Hematopoietic multipotent progenitor cell treated with erythropoietin and hydrocortisone succinate and interleukin-3 and kit ligand, for 4 days (in vitro differentiated cells): ENCODE data around the gene SNX9.

Experiments
- DNase-seq: peaks from one replicate; pipeline ENCODE4 v3.0.0-alpha.2; 2015

SNX9 gene

DNA sequence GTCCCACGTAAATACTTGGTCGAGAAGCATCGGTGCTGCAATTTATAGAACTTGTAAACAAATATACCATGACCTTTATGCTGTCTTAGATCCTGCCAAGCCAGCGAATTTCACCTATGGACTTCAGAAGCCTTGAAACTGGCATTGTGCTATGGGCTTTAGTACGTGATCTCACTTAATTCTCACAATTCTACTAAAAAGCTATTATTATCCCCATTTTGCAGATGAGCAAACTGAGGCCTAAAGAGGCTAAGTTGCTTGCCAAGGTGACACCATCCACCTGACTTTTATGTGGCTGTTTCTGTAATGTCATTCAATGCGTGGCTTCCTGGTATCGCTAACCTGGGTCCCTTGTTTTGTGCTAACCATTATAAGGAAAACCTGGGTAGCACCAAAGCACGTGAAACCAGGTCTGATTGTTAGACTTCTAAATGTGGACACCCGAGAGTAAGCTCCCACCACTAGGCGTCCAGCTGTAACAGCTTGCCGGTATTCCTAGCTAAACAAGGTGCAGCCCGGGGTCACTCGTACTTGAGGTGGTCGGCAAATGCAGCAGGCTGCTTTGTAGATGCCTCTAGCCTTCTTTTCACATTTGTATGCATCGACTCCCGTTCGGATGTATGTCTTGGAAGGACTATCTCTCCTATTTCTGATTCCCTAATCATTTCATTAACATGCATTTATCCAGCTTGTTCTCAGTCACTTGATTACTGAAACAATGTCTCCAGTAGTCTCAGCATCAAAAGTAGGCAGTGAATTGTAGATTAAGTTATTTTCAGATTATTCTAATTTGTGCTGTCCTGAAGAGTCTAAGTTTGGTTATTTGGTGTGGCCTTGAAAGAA lies 159.7 kb downstream of the SNX9 start:
- DNase-seq, result no peak

DNA sequence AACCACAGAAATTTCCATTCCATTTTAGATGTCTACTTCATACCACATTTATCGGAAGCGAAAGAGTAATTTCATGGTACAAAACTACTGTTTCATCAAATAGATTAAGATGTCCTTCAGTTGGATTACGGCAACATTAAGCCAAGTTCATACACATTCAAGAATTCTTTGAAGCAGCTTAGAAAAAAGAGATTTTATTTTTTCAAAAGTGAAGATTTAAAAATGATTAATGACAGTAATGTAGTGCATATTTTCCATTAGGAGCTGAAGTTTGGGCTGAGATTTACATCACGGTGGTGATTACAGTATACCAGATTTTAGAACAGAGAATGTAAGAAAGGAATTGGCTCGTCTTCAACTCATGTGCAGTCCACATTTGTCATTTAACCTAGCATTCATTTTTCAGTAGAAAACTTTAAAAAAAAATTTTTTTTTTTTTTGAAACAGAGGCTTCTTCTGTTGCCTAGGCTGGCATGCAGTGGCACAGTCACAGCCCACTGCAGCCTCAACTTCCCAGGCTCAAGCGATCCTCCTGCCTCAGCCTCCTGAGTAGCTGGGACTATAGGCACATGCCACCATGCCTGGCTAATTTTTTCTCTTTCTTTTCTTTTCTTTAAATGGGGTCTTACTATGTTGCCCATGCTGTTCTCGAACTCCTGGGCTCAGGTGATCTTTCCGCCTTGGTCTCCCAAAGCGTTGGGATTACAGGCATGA lies 160.5 kb downstream of the SNX9 start:
- no peak for DNase-seq

DNA sequence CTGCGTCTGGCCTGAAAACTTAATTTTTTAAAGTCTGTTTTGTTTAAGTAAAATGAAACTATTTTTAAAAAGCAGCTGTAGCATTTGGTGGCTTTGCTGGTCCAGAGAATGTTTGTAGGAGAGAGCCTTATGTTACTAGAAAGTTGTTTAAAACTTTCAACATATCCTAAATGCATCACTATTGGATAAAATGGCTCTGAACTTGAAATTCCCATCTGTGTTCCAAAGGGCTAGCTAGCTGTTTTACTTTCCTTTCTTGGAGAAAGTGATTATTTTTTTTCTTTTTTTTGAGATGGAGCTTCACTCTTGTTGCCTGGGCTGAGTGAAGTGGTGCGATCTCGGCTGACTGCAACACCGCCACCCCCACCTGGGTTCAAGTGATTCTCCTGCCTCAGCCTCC lies 161.1 kb downstream of the SNX9 start:
- no peak for DNase-seq

DNA sequence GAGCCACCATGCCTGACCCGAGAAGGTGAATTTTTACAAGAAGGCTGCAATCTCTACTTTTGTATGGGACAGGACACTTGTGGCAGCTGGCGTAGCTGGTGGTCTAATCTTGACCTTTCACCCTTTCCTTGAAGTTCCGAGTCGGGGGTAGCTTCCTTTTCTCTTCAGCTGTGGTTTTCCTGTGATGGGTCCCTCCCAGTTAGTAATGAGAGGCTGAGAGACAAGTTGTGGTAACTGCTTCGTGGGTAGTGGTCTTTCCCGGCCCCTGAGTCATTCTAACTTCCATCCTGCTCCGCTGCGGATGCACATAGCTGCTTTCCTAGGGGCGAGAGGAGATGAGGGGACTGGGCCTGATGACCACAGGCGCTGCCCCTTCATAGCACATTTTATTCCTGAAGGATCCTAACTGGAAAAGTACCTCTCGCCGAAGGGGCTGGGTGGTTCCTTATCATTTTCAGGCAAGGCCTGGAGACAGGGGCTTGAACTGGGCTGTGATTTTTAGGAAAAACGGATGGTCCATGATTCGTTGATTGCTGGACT lies 161.7 kb downstream of the SNX9 start:
- peak; percentile 54 for DNase-seq

DNA sequence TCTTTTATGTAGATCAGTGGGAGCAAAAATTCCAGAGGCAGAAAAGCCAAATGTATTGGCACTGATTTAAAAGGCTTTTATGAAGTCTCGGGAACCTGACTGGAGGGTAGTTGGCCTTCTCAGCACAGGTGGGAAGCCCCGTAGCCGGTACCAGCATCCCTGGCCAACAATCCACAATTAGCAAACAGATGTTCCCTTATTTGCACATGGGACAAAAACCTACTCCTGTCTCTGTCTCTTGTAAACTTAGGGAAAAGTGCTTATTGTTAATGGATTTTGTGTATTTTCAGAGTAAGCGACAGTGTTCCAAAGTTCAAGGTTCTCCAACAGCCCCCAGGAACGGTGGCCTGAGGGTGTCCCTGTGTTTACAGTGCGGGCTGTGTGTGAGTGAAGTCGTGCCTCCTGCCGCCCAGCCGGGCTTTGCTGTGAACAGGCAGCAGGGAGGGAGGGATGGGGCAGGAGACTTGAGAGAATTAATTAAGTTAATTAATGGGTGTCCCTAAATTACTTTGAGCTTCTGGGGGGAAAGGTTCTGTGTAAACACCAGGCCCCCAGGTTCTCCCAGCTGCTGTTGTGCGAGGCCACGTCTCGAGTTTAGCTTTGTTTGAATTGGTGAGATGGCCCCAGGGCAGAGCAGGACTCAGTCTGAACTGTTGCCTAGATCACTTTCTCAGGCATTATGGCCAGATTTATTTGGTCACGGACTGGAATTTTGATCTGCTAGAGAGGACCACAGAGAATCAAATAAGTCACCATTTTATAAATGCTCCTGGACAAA lies 162.5 kb downstream of the SNX9 start:
- DNase-seq, result no peak

DNA sequence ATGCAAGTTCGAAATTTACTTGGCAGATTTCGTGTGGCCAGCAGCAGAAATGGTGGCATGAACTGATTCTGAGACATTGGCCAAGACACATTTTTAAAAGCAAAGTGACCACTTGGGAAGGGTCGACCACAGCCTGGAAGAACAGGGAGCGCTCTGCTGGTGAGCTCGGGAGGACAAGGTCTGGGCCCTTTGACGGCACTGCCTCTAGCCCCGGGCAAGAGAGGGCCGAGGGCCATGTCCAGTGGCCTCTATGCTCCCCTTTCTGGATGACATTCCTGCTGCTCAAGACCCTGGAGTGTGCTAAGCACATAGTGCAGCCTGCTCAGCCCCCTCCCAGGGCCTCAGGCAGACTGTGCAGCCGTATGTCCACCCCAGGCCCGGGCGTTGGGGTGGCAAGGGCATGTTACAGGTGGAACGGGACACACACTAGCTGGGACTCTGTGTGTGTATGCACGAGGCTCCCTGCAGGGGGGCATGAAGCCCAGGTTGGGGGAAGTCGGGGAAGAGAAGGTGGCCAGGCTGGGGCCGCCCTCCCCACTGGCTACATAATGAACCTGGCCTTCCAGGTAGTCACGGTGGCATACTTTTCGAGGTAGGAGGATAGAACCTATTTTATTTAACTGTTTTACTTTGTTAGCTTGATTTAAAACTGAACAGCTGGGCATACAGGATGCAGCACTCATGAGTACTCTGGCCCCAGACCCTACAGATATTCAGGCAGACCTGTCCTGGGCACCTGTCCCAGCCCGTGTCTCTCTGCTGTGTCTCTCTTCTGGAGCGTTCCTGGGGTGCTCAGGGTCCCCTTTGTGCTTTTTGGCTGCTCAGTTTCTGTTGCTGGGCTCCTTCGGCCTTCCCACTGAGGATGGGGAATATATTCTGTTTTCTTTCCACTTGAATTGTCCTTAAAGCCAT lies 165.0 kb downstream of the SNX9 start:
- no peak for DNase-seq

DNA sequence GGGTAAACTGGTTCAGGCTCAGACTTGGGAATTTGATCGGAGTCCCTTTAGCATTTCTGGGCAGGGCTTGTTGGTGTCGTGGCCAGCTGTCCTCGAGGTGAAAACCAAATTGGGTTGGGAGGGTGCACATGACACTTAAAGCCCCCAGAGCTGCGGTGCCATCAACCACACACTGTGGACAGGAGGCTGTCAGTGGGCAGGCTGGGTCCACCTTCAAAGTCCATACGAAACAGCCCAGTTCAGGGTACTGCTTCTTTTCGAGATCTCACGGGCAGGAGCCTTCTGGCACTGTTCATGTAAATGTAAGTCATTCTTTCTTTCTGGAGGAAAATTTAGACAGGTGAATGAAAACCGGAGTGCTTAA lies 165.6 kb downstream of the SNX9 start:
- no peak for DNase-seq

DNA sequence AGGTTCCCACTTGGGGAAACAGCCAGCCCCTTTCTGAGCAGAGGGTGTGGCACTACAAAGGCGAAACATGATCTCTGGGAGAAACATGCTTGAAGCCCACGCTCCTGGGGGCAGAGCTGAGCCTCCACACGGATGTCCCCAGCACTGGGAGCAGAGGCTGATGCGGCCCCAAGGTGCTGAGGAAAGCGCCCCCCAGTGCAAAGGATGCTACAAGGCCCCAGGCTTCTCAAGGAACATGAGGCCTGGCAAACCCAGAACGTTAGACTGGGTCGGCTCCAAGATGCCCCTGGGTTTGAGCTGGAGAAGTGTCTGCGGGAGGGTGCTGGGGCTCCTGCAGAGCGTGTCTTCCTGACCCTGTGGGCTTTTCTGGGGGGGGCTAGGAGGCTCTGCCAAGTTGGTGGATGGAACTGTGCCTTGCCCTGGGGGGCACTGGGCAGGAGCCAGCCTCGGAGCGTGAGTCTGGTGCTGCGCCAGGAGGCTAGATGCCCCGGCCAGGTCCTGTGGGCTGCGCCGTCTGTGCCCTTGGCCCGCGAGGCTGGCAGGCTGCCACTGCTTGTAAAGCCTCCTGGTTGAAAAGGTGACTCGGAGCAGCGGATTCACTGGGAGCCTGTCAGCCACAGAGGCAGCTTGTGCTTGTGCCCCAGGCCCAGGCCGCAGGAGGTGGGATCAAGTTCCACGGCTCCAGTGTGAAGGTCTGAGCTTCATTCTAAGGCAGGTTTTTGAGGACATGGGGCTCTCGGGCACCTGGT lies 166.7 kb downstream of the SNX9 start:
- DNase-seq, result no peak

DNA sequence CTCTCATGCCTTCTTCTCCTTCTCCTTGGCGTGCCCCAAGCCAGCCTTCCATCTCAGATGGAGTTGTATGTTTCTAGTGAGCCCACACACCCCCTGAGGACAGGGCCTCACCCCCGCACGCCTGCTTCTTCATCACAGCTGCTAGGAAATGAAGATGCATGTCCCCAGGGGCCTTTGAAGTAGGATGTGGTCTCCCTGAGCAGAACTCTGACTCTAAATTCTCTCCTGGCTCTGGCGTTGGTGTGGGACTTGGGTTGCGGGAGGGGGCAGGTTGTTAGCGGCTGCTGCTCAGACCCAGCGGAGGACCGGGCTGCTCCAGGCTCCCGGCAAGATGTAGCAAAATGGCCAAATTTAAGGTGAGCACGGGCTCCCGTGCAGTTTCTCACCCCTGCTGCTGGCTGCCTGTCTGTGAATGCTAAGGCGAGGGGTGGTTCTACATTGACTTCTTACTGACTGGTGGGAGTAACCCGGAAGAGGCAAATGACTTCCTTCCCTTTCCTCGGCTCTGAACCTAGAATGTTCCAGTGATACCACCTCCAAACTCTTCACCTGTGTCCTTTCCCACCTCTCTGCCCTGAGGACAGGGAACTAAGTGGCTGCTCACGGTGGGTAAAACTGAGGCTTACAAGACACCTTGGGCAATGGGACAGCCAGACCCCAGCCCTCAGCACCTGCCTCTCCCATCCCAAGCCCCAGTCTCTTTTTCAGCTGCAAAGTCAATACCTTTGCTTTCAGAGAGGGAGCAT lies 167.4 kb downstream of the SNX9 start:
- no peak for DNase-seq

DNA sequence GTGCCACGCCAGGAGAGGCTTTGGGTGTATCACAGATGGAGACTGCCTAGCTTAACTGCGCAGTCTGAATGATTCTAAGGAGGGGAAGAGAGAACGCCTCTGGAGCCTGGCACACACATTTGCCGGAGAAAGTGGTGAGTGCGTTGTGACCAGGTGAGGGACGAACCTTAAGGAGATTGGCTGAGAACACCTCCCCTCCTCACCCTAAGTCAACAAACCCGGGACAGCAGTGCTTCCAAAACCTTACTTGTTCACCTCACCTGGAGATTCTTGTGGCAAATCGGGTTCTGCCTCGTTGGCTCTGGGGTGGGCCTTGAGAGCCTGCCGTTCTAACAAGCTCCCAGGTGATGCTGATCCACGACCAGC lies 168.0 kb downstream of the SNX9 start:
- no peak for DNase-seq

DNA sequence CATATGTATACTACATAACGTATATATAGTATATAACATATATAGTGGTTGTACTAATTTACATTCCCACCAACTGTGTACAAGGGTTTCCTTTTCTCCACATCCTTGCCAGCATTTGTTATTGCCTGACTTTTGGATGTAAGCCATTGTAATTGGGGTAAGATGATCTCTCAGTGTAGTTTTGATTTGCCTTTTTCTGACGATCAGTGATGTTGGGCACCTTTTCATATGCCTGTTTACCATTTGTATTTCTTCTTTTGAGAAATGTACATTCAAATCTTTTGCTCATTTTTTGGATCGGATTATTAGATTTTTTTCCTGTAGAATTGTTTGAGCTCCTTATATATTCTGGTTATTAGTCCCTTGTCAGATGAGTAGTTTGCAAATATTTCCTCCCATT lies 170.0 kb downstream of the SNX9 start:
- no peak for DNase-seq

DNA sequence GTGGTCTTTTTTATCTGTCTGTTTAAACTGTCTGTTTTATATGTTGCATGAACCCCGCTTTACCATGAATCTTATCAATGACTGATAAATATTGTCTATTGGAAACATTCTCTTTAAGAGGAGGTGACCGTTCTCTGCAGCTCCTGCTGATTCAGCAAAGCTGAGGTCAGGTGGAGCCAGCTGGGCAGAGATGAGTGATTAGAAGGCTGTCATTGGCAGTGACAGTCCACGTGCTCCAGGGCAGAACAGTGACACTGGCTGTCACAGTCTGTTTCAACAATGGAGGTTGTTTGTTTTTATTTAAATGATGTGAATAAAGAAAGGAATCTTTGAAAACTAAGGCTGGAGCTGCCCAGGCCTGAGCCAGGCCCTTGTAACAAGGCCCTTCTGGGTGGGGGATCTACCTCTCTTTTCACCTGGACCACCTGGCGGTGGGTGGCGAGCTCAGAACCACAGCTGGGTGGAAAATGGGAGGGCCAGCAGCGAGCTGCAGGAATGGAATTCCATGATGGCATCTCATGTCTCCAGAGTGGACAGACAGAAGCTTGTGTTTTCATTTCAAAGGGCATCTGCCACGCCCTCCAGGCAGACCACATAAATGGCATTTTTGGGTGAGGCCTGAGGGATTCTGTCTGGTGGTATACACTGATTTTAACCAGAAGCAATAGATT lies 171.2 kb downstream of the SNX9 start:
- no peak for DNase-seq
